NCI-H1930 (cell line): ENCODE results near the gene NCF2.

Source experiments
- DNase-seq, 2 experiments: peaks; one replicate each; lab custom pipeline; 2025; lab: John Stamatoyannopoulos, UW

Gene NCF2

GRCh38 chr1:183552441-183552840, 37.8 kb downstream of the NCF2 start:
- no peak for DNase-seq

- DNase-seq = no peak
Measured at GRCh38 chr1:183551924-183552323, 38.3 kb downstream of the NCF2 start.

- DNase-seq = no peak
Measured at GRCh38 chr1:183550915-183551314, 39.3 kb downstream of the NCF2 start.

- DNase-seq = no peak
Measured at GRCh38 chr1:183548116-183548515, 42.1 kb downstream of the NCF2 start.

GRCh38 chr1:183546427-183546826, 43.8 kb downstream of the NCF2 start:
- no peak for DNase-seq

- no peak for DNase-seq
Measured at GRCh38 chr1:183544598-183545297, 45.5 kb downstream of the NCF2 start.

GRCh38 chr1:183543619-183544204, 46.5 kb downstream of the NCF2 start:
- DNase-seq = no peak

GRCh38 chr1:183537405-183537804, 52.9 kb downstream of the NCF2 start:
- DNase-seq = no peak

- DNase-seq = no peak
Measured at GRCh38 chr1:183533617-183534174, 56.6 kb downstream of the NCF2 start.

GRCh38 chr1:183528577-183528976, 61.7 kb downstream of the NCF2 start:
- no peak for DNase-seq

GRCh38 chr1:183522104-183522503, 68.2 kb downstream of the NCF2 start:
- DNase-seq = no peak

- DNase-seq = no peak
Measured at GRCh38 chr1:183520379-183520778, 69.9 kb downstream of the NCF2 start.

GRCh38 chr1:183517401-183517800, 72.9 kb downstream of the NCF2 start:
- DNase-seq = no peak

- DNase-seq = no peak
Measured at GRCh38 chr1:183516725-183517124, 73.5 kb downstream of the NCF2 start.

GRCh38 chr1:183515002-183515689, 75.1 kb downstream of the NCF2 start:
- peak; percentile 30 to 85 for DNase-seq

GRCh38 chr1:183514235-183514634, 76.0 kb downstream of the NCF2 start:
- peak in 1 of 2 experiments; percentile 52 for DNase-seq

- DNase-seq = no peak
Measured at GRCh38 chr1:183512450-183512849, 77.8 kb downstream of the NCF2 start.

- DNase-seq = no peak
Measured at GRCh38 chr1:183508694-183509093, 81.6 kb downstream of the NCF2 start.

- no peak for DNase-seq
Measured at GRCh38 chr1:183506561-183506960, 83.7 kb downstream of the NCF2 start.
